ENCODE measurements around the gene TMEM140. TPM values are rescaled to one million over a fixed set of nuclear protein-coding genes. Genes with fewer than 3 reads are reported as not detected.

The TMEM140 gene
- total and polyA plus RNA-seq, 9 of the 15 experiments (the other 6 are each of a cell fraction or from before 2014, with no cell fraction given), result 0.03 to 0.82 (median 0.23) TPM

- TF ChIP-seq NCOA1 (IDR thresholded peaks at IDR 0.05; ENCODE audit: low read depth) (no peak), ZBTB43 (CRISPR knock-in tag; IDR thresholded peaks at IDR 0.05) (no peak), GTF2E2 (tag; IDR thresholded peaks at IDR 0.05) (no peak), POLR2B (IDR thresholded peaks at IDR 0.05; ENCODE audit: low read depth, partially characterized antibody) (no peak), E4F1 (CRISPR knock-in tag; IDR thresholded peaks at IDR 0.05; ENCODE audit: borderline replicate concordance) (no peak), GTF2F1 (IDR thresholded peaks at IDR 0.05; ENCODE audit: low read depth, low read length) (no peak), KHSRP (IDR thresholded peaks at IDR 0.05) (no peak), FUS (optimal IDR thresholded peaks at IDR 0.05; ENCODE audit: low read depth, low read length) (no peak), TGIF2 (CRISPR knock-in tag; IDR thresholded peaks at IDR 0.05) (no peak), CHD1 (IDR thresholded peaks at IDR 0.05; ENCODE audit: low read length) (no peak), ZNF3 (CRISPR knock-in tag; IDR thresholded peaks at IDR 0.05) (no peak), POLR2AphosphoS5 (IDR thresholded peaks at IDR 0.05; ENCODE audit: control insufficient read depth, insufficient read depth, low read depth, low read length) (no peak), POLR3G (IDR thresholded peaks at IDR 0.05; ENCODE audit: extremely low read depth, insufficient read length, insufficient replicate concordance) (no peak), SNIP1 (IDR thresholded peaks at IDR 0.05; ENCODE audit: low read depth) (no peak), ZNF253 (CRISPR knock-in tag; conservative IDR thresholded peaks at IDR 0.05) (no peak), ZBTB40 (IDR thresholded peaks at IDR 0.05) (no peak), ZBTB40 (CRISPR knock-in tag; IDR thresholded peaks at IDR 0.05) (no peak), POLR2AphosphoS2 (IDR thresholded peaks at IDR 0.05; ENCODE audit: low read length) (no peak)
Observed at GRCh38 chr7:135147341-135147898, 452 bp upstream of the TMEM140 start (continued).

All from K562 (cell line).